Measurements from ENCODE around the gene DDIAS.
A peak's percentile ranks its signal among the peaks of the same experiment; 100 is the strongest.

Gene DDIAS

DNA sequence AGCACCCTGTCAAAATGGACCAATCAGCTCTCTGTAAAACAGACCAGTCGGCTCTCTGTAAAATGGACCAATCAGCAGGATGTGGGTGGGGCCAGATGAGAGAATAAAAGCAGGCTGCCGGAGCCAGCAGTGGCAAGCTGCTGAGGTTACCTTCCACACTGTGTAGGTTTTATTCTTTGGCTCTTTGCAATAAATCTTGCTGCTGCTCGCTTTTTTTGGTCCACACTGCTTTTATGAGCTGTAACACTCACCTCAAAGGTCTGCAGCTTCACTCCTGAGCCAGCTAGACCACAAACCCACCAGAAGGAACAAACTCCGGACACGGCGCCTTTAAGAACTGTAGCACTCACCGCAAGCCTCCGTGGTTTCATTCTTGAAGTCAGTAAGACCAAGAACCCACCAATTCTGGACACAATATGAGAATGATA, 70.0 kb downstream of the DDIAS start:
- peak in 1 of 2 donors; percentile 12 for DNase-seq (ENCODE audit: low read depth in 2 of 2)

DNA sequence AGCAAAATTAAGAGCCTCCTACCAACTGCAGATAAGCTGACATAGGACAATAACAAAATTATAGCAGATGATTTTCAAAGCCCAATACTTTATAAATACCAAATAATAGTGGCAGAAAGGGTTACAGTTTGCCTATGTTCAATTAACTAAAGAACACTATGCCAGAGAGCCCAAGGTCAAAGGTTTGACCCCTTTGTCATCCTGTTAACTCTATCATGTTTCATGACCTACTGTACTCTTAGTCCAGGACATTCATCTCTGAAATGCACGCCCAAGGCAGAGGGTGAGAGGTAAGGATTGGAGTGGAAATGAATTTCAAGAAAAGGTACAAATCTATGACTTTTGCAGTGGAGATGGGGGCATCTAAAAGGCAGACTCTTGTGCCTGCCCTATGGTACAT, 70.6 kb downstream of the DDIAS start:
- DNase-seq (ENCODE audit: low read depth in 2 of 2) = no peak

GRCh38 chr11:82974135-82974534, 72.6 kb downstream of the DDIAS start:
- no peak for DNase-seq (ENCODE audit: low read depth in 2 of 2)

GRCh38 chr11:82974851-82975250, 73.3 kb downstream of the DDIAS start:
- DNase-seq (ENCODE audit: low read depth in 2 of 2) = no peak

GRCh38 chr11:82975882-82976281, 74.3 kb downstream of the DDIAS start:
- DNase-seq (ENCODE audit: low read depth in 2 of 2) = no peak

GRCh38 chr11:82976786-82977185, 75.2 kb downstream of the DDIAS start:
- no peak for DNase-seq (ENCODE audit: low read depth in 2 of 2)

DNA sequence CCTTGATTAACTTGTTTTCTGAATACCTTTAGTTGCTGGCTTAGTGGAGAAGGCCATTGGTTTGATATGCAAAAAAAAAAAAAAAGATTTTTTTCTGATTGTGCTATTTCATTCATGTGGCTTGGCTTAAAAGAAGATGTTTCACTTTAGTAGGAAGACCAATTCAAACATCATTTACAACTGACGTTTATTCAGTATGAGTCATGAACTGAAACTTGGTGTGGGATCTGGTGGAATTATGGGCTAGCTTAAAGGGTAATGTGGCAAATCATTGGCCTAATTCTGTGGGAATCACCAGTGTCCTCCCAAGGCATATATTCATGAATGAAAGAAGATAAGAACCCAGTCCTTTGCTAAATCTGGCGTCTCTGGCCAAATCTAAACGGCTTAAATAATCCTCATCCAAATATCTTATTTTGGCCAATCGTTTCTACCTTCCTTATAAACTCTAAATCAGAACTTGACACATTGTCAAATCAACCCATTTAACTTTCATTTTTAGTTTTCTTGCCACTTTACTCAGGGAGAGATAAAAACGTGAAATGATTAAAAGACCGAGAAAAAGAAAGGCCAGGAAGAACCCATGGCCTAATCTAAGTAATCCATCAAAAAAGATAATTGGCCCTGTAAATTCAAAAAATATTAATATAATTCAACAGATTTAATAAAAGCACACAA, 77.0 kb downstream of the DDIAS start:
- no peak for DNase-seq (ENCODE audit: low read depth in 2 of 2)

DNA sequence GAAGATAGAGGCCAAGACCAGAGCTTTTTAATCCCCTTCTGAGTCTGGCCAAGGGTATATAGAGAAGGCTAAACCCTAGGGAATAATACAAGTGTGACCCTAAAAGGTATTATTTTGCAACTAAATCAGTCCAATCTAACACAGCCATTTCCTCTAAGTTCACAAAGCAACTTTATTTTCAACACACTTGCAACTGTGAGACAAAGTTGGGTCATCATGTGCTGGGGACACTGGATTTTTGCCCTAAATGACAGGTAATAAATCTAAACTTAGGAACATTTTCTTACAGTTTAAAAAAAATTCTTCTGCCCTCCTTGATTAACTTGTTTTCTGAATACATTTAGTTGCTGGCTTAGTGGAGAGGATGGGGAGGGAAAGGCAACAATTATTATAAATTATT, 78.3 kb downstream of the DDIAS start:
- DNase-seq (ENCODE audit: low read depth in 2 of 2) = no peak

GRCh38 chr11:82980292-82980691, 78.8 kb downstream of the DDIAS start:
- DNase-seq (ENCODE audit: low read depth in 2 of 2) = no peak

DNA sequence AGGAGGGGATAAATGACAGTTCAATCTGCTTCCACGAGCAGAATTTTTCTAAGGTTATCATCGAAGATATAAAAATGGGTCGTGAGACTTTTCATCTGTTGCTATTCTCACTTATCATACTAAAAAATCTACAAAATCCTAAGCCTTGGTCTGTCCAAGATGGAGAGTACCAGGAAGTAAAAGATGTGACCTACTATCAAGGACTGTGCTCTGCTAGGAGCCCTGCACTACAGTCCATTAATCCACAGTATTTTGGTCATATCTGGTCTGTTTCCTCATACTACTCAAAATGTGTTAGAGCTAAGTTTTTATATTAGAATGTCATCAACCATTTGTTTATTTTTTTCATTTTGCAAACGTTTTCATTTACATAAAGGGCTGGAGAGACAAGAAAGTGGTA, 79.4 kb downstream of the DDIAS start:
- DNase-seq (ENCODE audit: low read depth in 2 of 2) = no peak

GRCh38 chr11:82981852-82982251, 80.3 kb downstream of the DDIAS start:
- DNase-seq (ENCODE audit: low read depth in 2 of 2) = no peak
